AG04450 (cell line): ENCODE measurements around the gene USP49. TPM values are rescaled to one million over a fixed set of nuclear protein-coding genes. Genes with fewer than 3 reads are reported as not detected.

Source experiments
- CTCF ChIA-PET: fragments of 300-600, 350-600 bp; formaldehyde crosslinking; extraction: SDS; loops from one replicate; lab custom pipeline; 2022; ENCODE audit warnings: antibody characterized with exemption, inconsistent platforms; lab: Charles Lee
- POLR2A ChIA-PET: fragments of 350-600 bp; formaldehyde crosslinking; extraction: SDS; loops from one replicate; lab custom pipeline; 2021; ENCODE audit warnings: antibody characterized with exemption, inconsistent platforms; lab: Yijun Ruan, JAX
- DNase-seq: peaks from one replicate; pipeline ENCODE4 v3.0.0-alpha.2; 2011; ENCODE audit warnings: low read depth, low spot score
- H3K27ac ChIP-seq: one replicate; pipeline ENCODE4 v1.5.1; 2012; ENCODE audit warnings: low read depth, low read length, control low read depth
- H3K27me3 ChIP-seq: one replicate; pipeline ENCODE4 v1.6.0; 2012; ENCODE audit warnings: low read length; ENCODE audit not compliant: control insufficient read depth, insufficient read depth
- H3K4me3 ChIP-seq: 2 replicates; pipeline ENCODE4 v1.5.1; 2011; ENCODE audit warnings: mild to moderate bottlenecking, low read depth, low read length, control low read depth
- H3K9me3 ChIP-seq: 2 replicates; pipeline ENCODE4 v1.5.1; 2012; ENCODE audit warnings: low read length; ENCODE audit not compliant: control insufficient read depth, insufficient read depth
- CTCF ChIP-seq: IDR thresholded peaks from 2 replicates; pipeline ENCODE4 v1.5.1; 2011; ENCODE audit warnings: low read depth, low read length, control low read depth, inconsistent platforms
- polyA plus RNA-seq: library from polyadenylated mRNA; depleted of rRNA; stranded (reverse); fragments of >200 nt; gene quantifications from 2 replicates; pipeline ENCODE4 v1.2.3, GENCODE V29; 2011

USP49 gene
- polyA plus RNA-seq, 1 experiment = 3.0 TPM

GRCh38 chr6:41796474-41796873 is 98.7 kb downstream of the USP49 start:
- H3K9me3 ChIP-seq = no peaks in the 10 kb centered on the region
- H3K27ac ChIP-seq = no peak overlapping the region
- CTCF ChIA-PET = interaction anchor here (1.4 to 7.6 kb wide), 2 partner anchors 9 to 125 kb away, joined by 4 to 75 read pairs; partner anchors contain the start of genes MED20 and TOMM6
- POLR2A ChIA-PET = no interaction called here
- no peaks in the 10 kb centered on the region for H3K27me3 ChIP-seq
- TF ChIP-seq CTCF = no peak
- no peak for DNase-seq
- no peak overlapping the region for H3K4me3 ChIP-seq

GRCh38 chr6:41791984-41792383 is 103.2 kb downstream of the USP49 start:
- CTCF ChIA-PET = interaction anchor here (0.9 to 2.8 kb wide), 3 partner anchors 129 to 259 kb away, joined by 4 to 24 read pairs (median 9); partner anchors contain the start of genes BYSL, MED20 and TAF8
- H3K27ac ChIP-seq = no peak overlapping the region
- no peak for DNase-seq
- TF ChIP-seq CTCF = no peak
- POLR2A ChIA-PET = no interaction called here
- H3K9me3 ChIP-seq = no peaks in the 10 kb centered on the region; the same call in 1 of the 2 replicates
- H3K4me3 ChIP-seq = no peak overlapping the region
- H3K27me3 ChIP-seq = no peaks in the 10 kb centered on the region

GRCh38 chr6:41791305-41791704 is 103.9 kb downstream of the USP49 start:
- Histone ChIP-seq H3K27ac (no peak overlapping the region), H3K27me3 (no peaks in the 10 kb centered on the region), H3K9me3 (no peaks in the 10 kb centered on the region; the same call in 1 of the 2 replicates), H3K4me3 (no peak overlapping the region)
- no peak for TF ChIP-seq CTCF
- no peak for DNase-seq
- CTCF ChIA-PET = interaction anchor here (0.9 to 2.8 kb wide), 3 partner anchors 130 to 260 kb away, joined by 4 to 24 read pairs (median 9); partner anchors contain the start of genes BYSL, MED20 and TAF8
- POLR2A ChIA-PET = no interaction called here

- Histone ChIP-seq H3K9me3 (no peaks in the 10 kb centered on the region; the same call in 1 of the 2 replicates), H3K27me3 (no peaks in the 10 kb centered on the region), H3K27ac (no peak overlapping the region), H3K4me3 (no peak overlapping the region)
- DNase-seq = no peak
- no peak for TF ChIP-seq CTCF
- POLR2A ChIA-PET = no interaction called here
- CTCF ChIA-PET = interaction anchor here (0.7 to 5.9 kb wide), 3 partner anchors 8 to 131 kb away, joined by 3 to 75 read pairs (median 24); partner anchors contain the start of genes BYSL and MED20
These were observed 105.1 kb downstream of the USP49 start for GRCh38 chr6:41790045-41790444.

- no peak for DNase-seq
- no peak overlapping the region for H3K4me3 ChIP-seq
- H3K27ac ChIP-seq = no peak overlapping the region
- H3K27me3 ChIP-seq = no peaks in the 10 kb centered on the region
- ChIA-PET CTCF (interaction anchor here (1.2 to 5.9 kb wide), 3 partner anchors 9 to 132 kb away, joined by 4 to 75 read pairs (median 24); partner anchors contain the start of genes BYSL, FRS3 and MED20), POLR2A (no interaction called here)
- TF ChIP-seq CTCF = no peak
- H3K9me3 ChIP-seq = no peaks in the 10 kb centered on the region; the same call in 1 of the 2 replicates
These were observed 105.8 kb downstream of the USP49 start for GRCh38 chr6:41789390-41789724.
